Left lung (tissue), 14 donors: ENCODE results near the gene PRR14. TPM values are rescaled to one million over a fixed set of nuclear protein-coding genes. Genes with fewer than 3 reads are reported as not detected.

Source experiments
- ATAC-seq: fragments of 200-7000 bp; cut with Tn5 transposase; one replicate; pipeline ENCODE4 v1.9.1; 2020; ENCODE audit warnings: moderate library complexity
- DNase-seq, 4 donors: peaks; one replicate each; pipeline ENCODE4 v3.0.0-alpha.2; 2013 to 2020
- H3K27ac ChIP-seq, 2 donors: fragments of 200-600 bp; sonication (generic) in 1 of 2; one replicate each; pipeline versions ENCODE4 v1.5.0 to v1.8.0; 2020 to 2021
- H3K27me3 ChIP-seq, 2 donors: fragments of 200-600 bp; sonication (generic) in 1 of 2; one replicate each; pipeline versions ENCODE4 v1.5.0 to v1.8.0; 2020 to 2021
- H3K36me3 ChIP-seq, 2 donors: fragments of 200-600 bp; sonication (generic) in 1 of 2; one replicate each; pipeline versions ENCODE4 v1.5.0 to v1.8.0; 2020 to 2021
- H3K4me1 ChIP-seq, 2 donors: fragments of 200-600 bp; one replicate each; pipeline ENCODE4 v1.8.0; 2021
- H3K4me3 ChIP-seq, 2 donors: fragments of 200-600 bp; sonication (generic) in 1 of 2; one replicate each; pipeline versions ENCODE4 v1.5.0 to v1.8.0; 2020 to 2021; ENCODE audit warnings: mild to moderate bottlenecking in 1 of 2
- H3K9me3 ChIP-seq, 2 donors: fragments of 200-600 bp; sonication (generic) in 1 of 2; one replicate each; pipeline versions ENCODE4 v1.5.0 to v1.8.0; 2020 to 2021
- intact Hi-C, 2 donors: fragments of 100-400 bp; cut with DNase I; formaldehyde crosslinking; loops; one replicate each; pipeline versions ENCODE4 v1.11.2 to v1.14.2; 2022
- long read RNA-seq, 12 donors: library from polyadenylated mRNA in 2 of 12; unstranded in 2 of 12; transcript quantifications; one replicate each; pipeline ENCODE4 v2.0.0 and lab custom pipeline, GENCODE V29; 2019 to 2026
- polyA plus RNA-seq, 6 donors: library from polyadenylated mRNA; unstranded; fragments of 120-200 nt; gene quantifications; one replicate each; pipeline ENCODE4 v1.2.1, GENCODE V29; 2013; ENCODE audit not compliant: insufficient read length in 6 of 6
- total RNA-seq, 2 donors: library from RNA; stranded (reverse); fragmentation: NEBNext Ultra II Directional; extraction: Animal tissue kit (Norgen Biotek cat#: 25700); gene quantifications; one replicate each; pipeline ENCODE4 v1.2.1, GENCODE V29; 2021
- TF ChIP-seq, protein P1 (sequence below), 2 donors: fragments of 200-600 bp; sonication (generic) in 1 of 2; IDR thresholded peaks; one replicate each; pipeline versions ENCODE4 v1.5.0 to v1.8.0; 2021; ENCODE audit warnings: antibody characterized with exemption in 2 of 2
- donor health status: DM: no; HTN: yes; CAD: no.
- donor health status: DM: no; HTN: no; CAD: no.

The PRR14 gene
- total RNA-seq (10 to 100 TPM; 46.1 to 58.8 TPM), polyA plus RNA-seq (10 to 100 TPM; 39.2 to 50.3 (median 44.1) TPM)
- long read RNA-seq, donor 1, partial matches to known transcripts = 10 of 17 reads
- long read RNA-seq, donor 1, other reads (novel, unspliced or antisense) = 0 of 17 reads
- long read RNA-seq, donor 2, partial matches to known transcripts = 5 of 12 reads
- long read RNA-seq, donor 2, other reads (novel, unspliced or antisense) = 0 of 12 reads
- long read RNA-seq, donor 3, partial matches to known transcripts = 0 of 5 reads
- long read RNA-seq, donor 3, other reads (novel, unspliced or antisense) = 0 of 5 reads
- long read RNA-seq, donor 4, partial matches to known transcripts = 2 of 4 reads
- long read RNA-seq, donor 4, other reads (novel, unspliced or antisense) = 1 of 4 reads
- long read RNA-seq, donor 5, partial matches to known transcripts = 5 of 9 reads
- long read RNA-seq, donor 5, other reads (novel, unspliced or antisense) = 0 of 9 reads
- long read RNA-seq, donor 6, partial matches to known transcripts = 0 of 3 reads
- long read RNA-seq, donor 6, other reads (novel, unspliced or antisense) = 0 of 3 reads
- long read RNA-seq, donor 7, partial matches to known transcripts = 0 of 1 reads
- long read RNA-seq, donor 7, other reads (novel, unspliced or antisense) = 0 of 1 reads
- long read RNA-seq, donor 8, partial matches to known transcripts = 0 of 4 reads
- long read RNA-seq, donor 8, other reads (novel, unspliced or antisense) = 0 of 4 reads
- long read RNA-seq, donor 9 = 0 reads
- long read RNA-seq, donor 10, partial matches to known transcripts = 1 of 2 reads
- long read RNA-seq, donor 10, other reads (novel, unspliced or antisense) = 0 of 2 reads
- long read RNA-seq, donor 11 = 0 reads
- long read RNA-seq, donor 12, partial matches to known transcripts = 0 of 5 reads
- long read RNA-seq, donor 12, other reads (novel, unspliced or antisense) = 0 of 5 reads

GRCh38 chr16:30650369-30651123, at the start of gene PRR14:
Gene PRR14, plus strand, starts transcription at chr16:30650960. Its CDS starts 686 bp downstream, at chr16:30651646.
- H3K4me1 ChIP-seq = peaks cover 8 to 29% of the 10 kb centered on the region in 2 donors
- ATAC-seq = peak; percentile 93

GRCh38 chr16:30601966-30602365, 48.8 kb upstream of the PRR14 start:
- Histone ChIP-seq H3K27me3 (no peaks in the 10 kb centered on the region), H3K27ac (peak overlapping the region in 1 of 2 donors; percentile 53), H3K9me3 (no peaks in the 10 kb centered on the region), H3K4me3 (no peak overlapping the region), H3K4me1 (peaks cover 0 to 49% of the 10 kb centered on the region in 2 donors), H3K36me3 (peaks cover 0 to 49% of the 10 kb centered on the region in 2 donors)
- DNase-seq (no peak), ATAC-seq (no peak)
- intact Hi-C loops = no loop called here
- TF ChIP-seq, protein P1, sequence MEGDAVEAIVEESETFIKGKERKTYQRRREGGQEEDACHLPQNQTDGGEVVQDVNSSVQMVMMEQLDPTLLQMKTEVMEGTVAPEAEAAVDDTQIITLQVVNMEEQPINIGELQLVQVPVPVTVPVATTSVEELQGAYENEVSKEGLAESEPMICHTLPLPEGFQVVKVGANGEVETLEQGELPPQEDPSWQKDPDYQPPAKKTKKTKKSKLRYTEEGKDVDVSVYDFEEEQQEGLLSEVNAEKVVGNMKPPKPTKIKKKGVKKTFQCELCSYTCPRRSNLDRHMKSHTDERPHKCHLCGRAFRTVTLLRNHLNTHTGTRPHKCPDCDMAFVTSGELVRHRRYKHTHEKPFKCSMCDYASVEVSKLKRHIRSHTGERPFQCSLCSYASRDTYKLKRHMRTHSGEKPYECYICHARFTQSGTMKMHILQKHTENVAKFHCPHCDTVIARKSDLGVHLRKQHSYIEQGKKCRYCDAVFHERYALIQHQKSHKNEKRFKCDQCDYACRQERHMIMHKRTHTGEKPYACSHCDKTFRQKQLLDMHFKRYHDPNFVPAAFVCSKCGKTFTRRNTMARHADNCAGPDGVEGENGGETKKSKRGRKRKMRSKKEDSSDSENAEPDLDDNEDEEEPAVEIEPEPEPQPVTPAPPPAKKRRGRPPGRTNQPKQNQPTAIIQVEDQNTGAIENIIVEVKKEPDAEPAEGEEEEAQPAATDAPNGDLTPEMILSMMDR (IDR thresholded peaks at IDR 0.05) = no peak

More at GRCh38 chr16:30650369-30651123, at the start of gene PRR14:
- H3K27ac ChIP-seq = peak within 1 kb of the TSS; percentile 91 to 96
- TF ChIP-seq, protein P1 (IDR thresholded peaks at IDR 0.05) = peak in 1 of 2 donors; percentile 66
- intact Hi-C loops = no loop called here
- peak within 1 kb of the TSS; percentile 52 to 97 for H3K4me3 ChIP-seq
- no peaks in the 10 kb centered on the region for H3K9me3 ChIP-seq
- peak; percentile 99 to 100 (median 100) for DNase-seq
- no peaks in the 10 kb centered on the region for H3K27me3 ChIP-seq
- peaks cover 0 to 34% of the 10 kb centered on the region in 2 donors for H3K36me3 ChIP-seq

DNA sequence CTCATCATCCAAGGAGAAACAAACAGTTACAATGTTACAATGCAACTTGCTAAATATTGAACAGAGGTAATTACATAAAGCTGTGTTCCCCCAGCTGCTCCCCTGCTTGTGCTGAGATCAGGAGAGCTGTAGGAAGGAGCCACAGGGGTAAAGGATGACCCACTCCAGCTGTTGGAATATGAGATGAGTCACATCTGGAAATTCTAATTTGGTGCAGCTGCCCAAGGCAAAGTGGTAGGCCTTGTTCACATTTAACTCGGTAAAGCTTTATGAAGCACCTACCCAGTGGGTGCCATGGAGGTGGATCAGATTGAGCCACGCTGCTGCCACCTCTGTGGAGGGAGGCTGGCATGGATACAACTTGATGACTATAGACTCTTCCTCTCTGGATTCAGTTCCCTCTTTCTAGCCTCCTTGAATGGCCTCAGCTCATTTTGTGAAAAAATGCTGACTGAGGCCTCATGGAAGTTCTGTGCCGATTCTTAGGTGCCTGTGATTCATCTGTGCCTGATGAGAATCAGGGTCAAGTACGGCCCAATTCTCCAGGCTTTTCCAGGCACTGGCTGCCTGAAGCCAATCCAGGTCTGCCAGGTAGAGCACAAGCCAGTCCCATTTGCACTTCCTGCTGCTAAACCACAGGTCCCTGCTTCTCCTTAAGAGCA, 48.0 kb upstream of the PRR14 start:
- Histone ChIP-seq H3K27me3 (no peaks in the 10 kb centered on the region), H3K9me3 (no peaks in the 10 kb centered on the region), H3K27ac (peak overlapping the region in 1 of 2 donors; percentile 53), H3K36me3 (peaks cover 0 to 51% of the 10 kb centered on the region in 2 donors), H3K4me3 (no peak overlapping the region), H3K4me1 (peaks cover 0 to 49% of the 10 kb centered on the region in 2 donors)
- ATAC-seq (peak; percentile 44), DNase-seq (no peak)
- intact Hi-C loops = no loop called here
- TF ChIP-seq, protein P1 (IDR thresholded peaks at IDR 0.05) = no peak

- Histone ChIP-seq H3K27me3 (no peaks in the 10 kb centered on the region), H3K36me3 (peaks cover 0 to 51% of the 10 kb centered on the region in 2 donors), H3K4me1 (peaks cover 0 to 52% of the 10 kb centered on the region in 2 donors), H3K4me3 (no peak overlapping the region), H3K27ac (no peak overlapping the region), H3K9me3 (no peaks in the 10 kb centered on the region)
- no peak for DNase-seq
- ATAC-seq = no peak
- intact Hi-C loops = no loop called here
- TF ChIP-seq, protein P1 (IDR thresholded peaks at IDR 0.05) = no peak
These were observed 46.8 kb upstream of the PRR14 start for GRCh38 chr16:30603945-30604315.
